GM20000 (cell line): ENCODE data around the gene FAM83C.
A peak's percentile ranks its signal among the peaks of the same experiment; 100 is the strongest.

Experiments used
- DNase-seq: peaks from one replicate; pipeline ENCODE4 v3.0.0; 2012; ENCODE audit warnings: low spot score
- TF ChIP-seq, protein P1 (sequence below): IDR thresholded peaks from 2 replicates; pipeline ENCODE4 v1.5.1; 2012; ENCODE audit warnings: mild to moderate bottlenecking, control low read depth; ENCODE audit errors: extremely low read depth, missing control alignments

Gene FAM83C

DNA sequence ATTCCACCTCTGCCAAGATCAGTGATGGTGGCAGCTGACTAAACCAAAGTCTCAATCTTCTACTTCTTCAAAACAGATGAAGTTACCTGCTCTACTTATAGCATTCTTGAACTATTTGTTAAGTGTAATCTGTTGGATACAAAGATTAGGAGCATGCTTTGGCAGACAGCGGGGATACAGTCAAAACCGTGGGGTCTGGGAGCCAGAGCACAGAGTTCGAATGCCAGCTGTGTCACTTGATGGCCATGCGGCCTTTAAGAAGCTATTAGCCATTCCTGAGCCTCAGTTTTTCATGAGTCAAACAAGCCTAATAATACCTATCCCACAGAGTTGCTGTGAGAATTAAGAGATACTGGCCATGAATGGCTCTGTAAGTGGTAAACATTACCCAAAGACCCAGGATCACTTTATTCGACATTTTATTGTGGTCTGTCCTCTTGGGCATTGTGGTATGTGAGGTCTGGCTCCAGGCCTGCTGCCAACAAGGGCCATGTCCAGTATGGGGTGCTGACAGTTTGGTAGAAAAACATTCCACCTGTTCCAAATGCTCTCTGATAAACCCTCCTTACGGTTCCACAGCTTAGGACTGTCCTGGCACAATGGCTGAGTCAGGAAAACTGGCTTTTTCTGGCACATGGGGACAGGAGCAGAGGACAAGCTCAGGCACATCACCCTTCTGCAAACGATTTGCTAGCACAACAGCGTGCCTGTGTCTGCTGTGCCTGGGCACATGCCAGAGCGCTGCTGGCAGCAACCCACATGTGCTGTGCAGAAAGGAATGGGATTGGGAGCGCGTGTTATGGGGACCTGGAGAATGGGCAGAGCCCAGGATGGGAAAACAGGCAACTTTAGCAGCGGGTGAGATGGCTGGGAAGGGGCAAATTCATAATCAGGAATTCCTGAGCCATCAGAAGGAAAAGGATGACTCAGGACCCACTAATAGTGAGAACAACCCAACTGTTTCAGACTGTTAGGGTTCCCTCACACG is 15.7 kb upstream of the FAM83C start:
- TF ChIP-seq, protein P1, sequence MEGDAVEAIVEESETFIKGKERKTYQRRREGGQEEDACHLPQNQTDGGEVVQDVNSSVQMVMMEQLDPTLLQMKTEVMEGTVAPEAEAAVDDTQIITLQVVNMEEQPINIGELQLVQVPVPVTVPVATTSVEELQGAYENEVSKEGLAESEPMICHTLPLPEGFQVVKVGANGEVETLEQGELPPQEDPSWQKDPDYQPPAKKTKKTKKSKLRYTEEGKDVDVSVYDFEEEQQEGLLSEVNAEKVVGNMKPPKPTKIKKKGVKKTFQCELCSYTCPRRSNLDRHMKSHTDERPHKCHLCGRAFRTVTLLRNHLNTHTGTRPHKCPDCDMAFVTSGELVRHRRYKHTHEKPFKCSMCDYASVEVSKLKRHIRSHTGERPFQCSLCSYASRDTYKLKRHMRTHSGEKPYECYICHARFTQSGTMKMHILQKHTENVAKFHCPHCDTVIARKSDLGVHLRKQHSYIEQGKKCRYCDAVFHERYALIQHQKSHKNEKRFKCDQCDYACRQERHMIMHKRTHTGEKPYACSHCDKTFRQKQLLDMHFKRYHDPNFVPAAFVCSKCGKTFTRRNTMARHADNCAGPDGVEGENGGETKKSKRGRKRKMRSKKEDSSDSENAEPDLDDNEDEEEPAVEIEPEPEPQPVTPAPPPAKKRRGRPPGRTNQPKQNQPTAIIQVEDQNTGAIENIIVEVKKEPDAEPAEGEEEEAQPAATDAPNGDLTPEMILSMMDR: no peak
- no peak for DNase-seq

DNA sequence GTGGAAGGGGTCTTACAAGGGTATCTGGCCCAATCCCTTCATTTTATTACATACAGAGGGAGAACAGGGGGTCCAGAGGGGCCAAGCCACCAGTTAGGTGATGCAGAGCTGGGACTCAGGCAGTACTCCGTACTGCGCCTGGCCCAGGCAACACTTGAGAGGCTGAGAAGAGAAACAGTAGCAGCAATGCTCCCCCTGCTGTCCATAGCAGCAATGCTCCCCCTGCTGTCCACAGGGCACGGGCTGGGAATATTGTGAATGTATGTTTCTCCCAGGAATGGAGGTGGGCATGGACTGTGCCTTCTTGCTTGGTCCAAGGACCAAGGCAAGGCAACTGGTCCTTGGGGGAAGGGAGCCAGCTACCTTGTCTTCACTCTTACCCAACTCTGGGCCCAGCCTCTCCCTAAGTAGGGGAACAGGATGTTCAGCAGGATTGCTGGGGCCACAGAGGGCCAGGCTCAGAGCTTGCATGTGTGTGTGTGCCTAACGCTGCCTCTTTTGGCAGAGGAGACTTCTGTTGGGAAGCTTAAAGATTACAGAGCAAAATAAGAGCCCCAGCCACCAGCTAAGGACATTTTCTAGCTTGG is 14.8 kb upstream of the FAM83C start:
- TF ChIP-seq, protein P1: peak; percentile 45
- no peak for DNase-seq

DNA sequence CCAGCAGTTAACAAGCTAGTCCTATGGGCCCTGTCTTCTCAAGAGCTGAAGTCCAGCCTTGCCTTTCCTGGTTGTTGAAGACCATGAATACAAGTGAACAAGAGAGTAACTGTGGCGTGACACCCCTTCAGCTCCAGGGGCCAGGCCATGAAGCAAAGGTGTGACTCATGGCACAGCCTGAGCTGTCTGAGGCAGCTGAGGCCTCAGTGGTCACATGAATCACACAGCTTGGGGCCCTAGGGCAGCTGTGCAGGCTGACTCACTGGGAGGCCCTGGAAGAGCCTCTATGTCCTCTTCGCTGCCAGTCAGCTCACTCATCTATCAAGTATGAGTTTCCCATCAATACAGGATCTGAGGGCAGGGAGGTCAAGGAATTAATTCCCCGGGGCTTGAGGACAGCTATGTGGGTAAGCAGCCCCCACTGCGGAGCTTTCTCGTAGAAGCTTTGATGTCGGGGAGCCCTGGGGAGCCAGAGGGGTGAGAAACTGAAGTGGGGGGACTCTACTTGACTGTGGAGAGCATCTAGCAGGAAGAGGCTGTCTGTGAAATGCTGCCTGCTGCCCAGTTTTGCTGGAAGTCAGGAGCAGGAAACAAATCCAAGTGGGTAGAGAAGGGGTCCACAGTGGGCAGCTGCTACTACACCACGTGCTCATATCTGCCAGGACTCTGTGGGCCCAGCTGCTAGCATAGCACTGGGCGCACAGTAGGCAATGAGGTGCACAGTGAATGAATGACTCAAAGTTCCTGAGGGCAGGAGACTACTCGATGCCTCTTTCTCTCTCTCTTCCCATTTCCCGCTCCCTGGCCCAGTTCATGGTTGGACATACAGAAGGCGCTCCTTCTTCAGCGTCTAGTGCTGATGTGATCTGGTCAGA is 13.7 kb upstream of the FAM83C start:
- DNase-seq: no peak
- TF ChIP-seq, protein P1: no peak

DNA sequence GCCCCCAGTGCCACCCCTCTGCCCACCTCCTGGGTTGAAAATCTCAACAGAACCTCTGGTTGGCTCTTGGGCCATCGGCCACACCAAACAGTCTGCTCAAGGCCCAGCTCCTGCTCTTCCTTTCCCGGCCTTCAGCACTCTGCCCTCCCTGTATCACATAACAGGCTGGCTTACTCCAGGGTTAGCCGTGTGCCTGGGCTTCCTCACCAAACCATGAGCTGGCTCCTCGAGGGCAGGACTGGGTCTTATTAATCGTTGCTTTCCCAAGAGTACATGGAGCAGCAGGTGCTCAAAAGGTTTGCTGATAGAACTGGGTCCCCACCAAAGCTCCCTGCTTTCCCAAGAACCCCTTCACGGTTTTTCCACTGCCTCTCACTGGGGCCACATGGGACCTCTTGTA is 12.7 kb upstream of the FAM83C start:
- TF ChIP-seq, protein P1: no peak
- DNase-seq: no peak

DNA sequence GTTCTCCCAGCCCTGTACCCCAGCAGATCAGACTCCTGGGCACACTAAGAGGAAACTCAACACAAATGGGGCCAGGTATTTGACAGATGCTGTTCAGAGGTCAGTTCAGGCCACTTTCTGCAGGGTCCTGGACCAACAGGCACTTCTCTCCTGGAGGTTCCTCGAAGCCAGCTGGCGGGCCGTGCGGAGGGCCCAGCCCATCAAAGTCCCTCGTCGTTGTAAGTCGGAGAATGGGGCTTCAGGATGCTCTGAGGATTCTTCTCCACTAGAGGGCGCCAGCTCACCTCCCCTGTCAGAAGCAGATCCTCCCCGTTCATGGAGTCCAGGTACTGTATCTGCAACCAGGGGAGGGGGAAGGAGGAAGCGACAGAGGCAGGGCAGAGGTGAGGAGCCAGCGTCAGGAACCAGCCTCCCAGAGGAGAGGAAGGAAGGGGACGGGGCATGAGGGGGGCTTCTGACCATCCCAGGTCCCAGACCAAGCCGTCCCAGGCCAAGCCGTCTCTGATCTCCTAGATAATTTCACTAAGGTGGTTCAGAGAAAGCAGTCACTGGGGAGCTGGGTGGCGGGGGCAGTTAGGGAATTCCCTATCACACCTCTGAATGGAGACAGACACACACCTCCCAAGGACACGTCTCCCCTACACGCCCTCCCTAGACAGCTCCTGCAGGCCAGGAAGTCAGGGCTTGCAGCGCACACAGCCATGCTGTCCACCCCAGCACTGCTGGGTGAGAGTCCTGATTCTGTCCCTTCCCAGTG is 11.7 kb upstream of the FAM83C start:
- peak; percentile 87 for DNase-seq

DNA sequence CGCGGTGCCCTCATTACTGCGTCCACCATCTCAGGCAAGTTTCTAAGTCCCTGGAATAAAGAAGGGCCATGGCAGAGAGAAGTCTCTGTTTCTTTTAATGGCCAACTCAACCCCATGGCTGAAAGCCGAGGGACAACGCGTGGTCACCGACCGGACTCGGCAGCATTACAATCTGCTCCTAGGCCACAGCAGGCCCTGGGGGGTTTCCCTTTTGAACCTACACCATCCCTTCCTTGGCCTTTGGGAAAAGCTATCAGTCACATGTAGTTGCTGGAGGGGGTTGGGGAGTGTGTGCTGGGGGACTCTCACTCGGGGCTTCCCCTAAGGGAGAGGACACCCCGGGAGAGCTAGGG is 11.1 kb upstream of the FAM83C start:
- TF ChIP-seq, protein P1: no peak
- no peak for DNase-seq

More for the DNA sequence above, 11.7 kb upstream of the FAM83C start:
- TF ChIP-seq, protein P1: peak; percentile 90
